A673 (cell line): ENCODE data around the gene MAST1. TPM values are rescaled to one million over a fixed set of nuclear protein-coding genes. Genes with fewer than 3 reads are reported as not detected.

Experiments
- BruUV-seq: library from RNA; stranded (reverse); fragments of 400-500 nt; replicated peaks from 2 replicates; lab custom pipeline; 2021; lab: Mats Ljungman, UMichigan
- CTCF ChIA-PET: fragments of 300-600 bp; sonication (Branson Sonifier 250); formaldehyde crosslinking; loops from one replicate; lab custom pipeline; 2022; ENCODE audit warnings: antibody characterized with exemption; lab: Charles Lee
- POLR2A ChIA-PET: fragments of 300-600 bp; sonication (Branson Sonifier 250); formaldehyde crosslinking; loops from one replicate; lab custom pipeline; 2022; ENCODE audit warnings: antibody characterized with exemption; ENCODE audit not compliant: low non-redundant PET; lab: Charles Lee
- DNase-seq: peaks from one replicate; pipeline ENCODE4 v3.0.0-alpha.2; 2015; ENCODE audit warnings: low spot score
- H3K27ac ChIP-seq: fragments of 200-600 bp; sonication (generic); 2 replicates; pipeline ENCODE4 v1.5.1; 2016; ENCODE audit warnings: mixed run types, low read depth, mild to moderate bottlenecking, mixed read lengths, antibody characterized with exemption, low read length; ENCODE audit not compliant: poor library complexity, severe bottlenecking
- H3K27me3 ChIP-seq: fragments of 200-600 bp; sonication (generic); replicated peaks from 2 replicates; pipeline ENCODE4 v1.6.1; 2017; ENCODE audit warnings: mixed run types, low read depth, mild to moderate bottlenecking, mixed read lengths, antibody characterized with exemption, low read length; ENCODE audit not compliant: insufficient read depth, poor library complexity
- H3K36me3 ChIP-seq: fragments of 200-600 bp; sonication (generic); 2 replicates; pipeline ENCODE4 v1.6.1; 2016; ENCODE audit warnings: mixed run types, mild to moderate bottlenecking, mixed read lengths, antibody characterized with exemption, low read length; ENCODE audit not compliant: insufficient read depth, poor library complexity, severe bottlenecking
- H3K4me1 ChIP-seq: fragments of 200-600 bp; sonication (generic); 2 replicates; pipeline ENCODE4 v1.6.1; 2017; ENCODE audit warnings: mixed run types, mild to moderate bottlenecking, mixed read lengths, antibody characterized with exemption, low read length; ENCODE audit not compliant: insufficient read depth, poor library complexity, severe bottlenecking
- H3K4me3 ChIP-seq: fragments of 200-600 bp; sonication (generic); 2 replicates; pipeline ENCODE4 v1.5.1; 2016; ENCODE audit warnings: low read depth, mixed run types, mild to moderate bottlenecking, mixed read lengths, low read length; ENCODE audit not compliant: poor library complexity, severe bottlenecking
- H3K9me3 ChIP-seq: fragments of 200-600 bp; sonication (generic); 2 replicates; pipeline ENCODE4 v1.6.1; 2016; ENCODE audit warnings: mixed run types, low read depth, mild to moderate bottlenecking, mixed read lengths, antibody characterized with exemption, low read length; ENCODE audit not compliant: poor library complexity, severe bottlenecking
- EZH2 ChIP-seq: fragments of 200-600 bp; sonication (generic); IDR thresholded peaks from 2 replicates; pipeline ENCODE4 v1.6.1; 2017; ENCODE audit warnings: borderline replicate concordance, low read depth, mild to moderate bottlenecking, mixed read lengths, antibody characterized with exemption, low read length; ENCODE audit not compliant: poor library complexity, severe bottlenecking
- intact Hi-C: fragments of 100-400 bp; cut with micrococcal nuclease; formaldehyde crosslinking; loops from one replicate; pipeline ENCODE4 v1.10.0; 2022; ENCODE audit not compliant: unreplicated experiment
- total RNA-seq: library from RNA; stranded (reverse); gene quantifications from 2 replicates; pipeline ENCODE4 v1.2.3, GENCODE V29; 2021
- TF ChIP-seq, protein P1 (sequence below): fragments of 300-800, 200-600 bp; sonication (generic); conservative IDR thresholded peaks from 2 replicates; pipeline ENCODE4 v1.5.1; 2017; ENCODE audit warnings: low read depth, mild to moderate bottlenecking, antibody characterized with exemption, low read length, moderate library complexity, mixed read lengths

MAST1 gene
- total RNA-seq, 1 experiment from 2014 or later, result 22.2 TPM

DNA sequence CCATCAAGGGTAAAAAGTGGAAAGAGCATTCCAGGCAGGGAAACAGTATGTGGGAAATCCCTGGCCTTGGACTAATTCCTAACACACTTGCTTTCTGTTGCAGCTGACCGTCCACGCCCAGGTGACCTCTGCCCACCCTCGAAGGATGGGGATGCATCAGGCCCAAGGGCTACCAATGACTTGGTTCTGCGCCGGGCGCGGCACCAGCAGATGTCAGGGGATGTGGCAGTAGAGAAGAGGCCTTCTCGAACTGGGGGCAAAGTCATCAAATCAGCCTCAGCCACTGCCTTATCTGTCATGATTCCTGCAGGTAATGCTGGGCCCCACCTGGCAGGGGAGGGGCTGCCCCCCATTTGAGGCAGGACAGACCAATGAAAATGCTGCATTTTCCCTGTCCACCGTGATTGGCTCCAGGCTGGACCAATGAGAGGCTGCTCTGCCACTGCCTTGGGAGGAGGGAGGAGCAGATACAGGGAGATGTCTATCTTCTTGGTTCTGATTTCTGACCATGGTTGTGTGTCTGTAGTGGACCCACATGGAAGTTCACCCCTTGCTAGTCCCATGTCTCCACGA lies 30.3 kb downstream of the MAST1 start:
- intact Hi-C loops, result no loop called here
- TF ChIP-seq, protein P1, sequence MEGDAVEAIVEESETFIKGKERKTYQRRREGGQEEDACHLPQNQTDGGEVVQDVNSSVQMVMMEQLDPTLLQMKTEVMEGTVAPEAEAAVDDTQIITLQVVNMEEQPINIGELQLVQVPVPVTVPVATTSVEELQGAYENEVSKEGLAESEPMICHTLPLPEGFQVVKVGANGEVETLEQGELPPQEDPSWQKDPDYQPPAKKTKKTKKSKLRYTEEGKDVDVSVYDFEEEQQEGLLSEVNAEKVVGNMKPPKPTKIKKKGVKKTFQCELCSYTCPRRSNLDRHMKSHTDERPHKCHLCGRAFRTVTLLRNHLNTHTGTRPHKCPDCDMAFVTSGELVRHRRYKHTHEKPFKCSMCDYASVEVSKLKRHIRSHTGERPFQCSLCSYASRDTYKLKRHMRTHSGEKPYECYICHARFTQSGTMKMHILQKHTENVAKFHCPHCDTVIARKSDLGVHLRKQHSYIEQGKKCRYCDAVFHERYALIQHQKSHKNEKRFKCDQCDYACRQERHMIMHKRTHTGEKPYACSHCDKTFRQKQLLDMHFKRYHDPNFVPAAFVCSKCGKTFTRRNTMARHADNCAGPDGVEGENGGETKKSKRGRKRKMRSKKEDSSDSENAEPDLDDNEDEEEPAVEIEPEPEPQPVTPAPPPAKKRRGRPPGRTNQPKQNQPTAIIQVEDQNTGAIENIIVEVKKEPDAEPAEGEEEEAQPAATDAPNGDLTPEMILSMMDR, result no peak
- TF ChIP-seq EZH2, result no peak
- Histone ChIP-seq H3K27me3 (no peaks in the 10 kb centered on the region), H3K36me3 (no peaks in the 10 kb centered on the region), H3K4me1 (peaks cover 9% of the 10 kb centered on the region), H3K27ac (no peak overlapping the region), H3K9me3 (no peaks in the 10 kb centered on the region), H3K4me3 (no peak overlapping the region)
- BruUV-seq, result no TSS peak
- POLR2A ChIA-PET, result no interaction called here
- DNase-seq, result no peak
- CTCF ChIA-PET, result no interaction called here

DNA sequence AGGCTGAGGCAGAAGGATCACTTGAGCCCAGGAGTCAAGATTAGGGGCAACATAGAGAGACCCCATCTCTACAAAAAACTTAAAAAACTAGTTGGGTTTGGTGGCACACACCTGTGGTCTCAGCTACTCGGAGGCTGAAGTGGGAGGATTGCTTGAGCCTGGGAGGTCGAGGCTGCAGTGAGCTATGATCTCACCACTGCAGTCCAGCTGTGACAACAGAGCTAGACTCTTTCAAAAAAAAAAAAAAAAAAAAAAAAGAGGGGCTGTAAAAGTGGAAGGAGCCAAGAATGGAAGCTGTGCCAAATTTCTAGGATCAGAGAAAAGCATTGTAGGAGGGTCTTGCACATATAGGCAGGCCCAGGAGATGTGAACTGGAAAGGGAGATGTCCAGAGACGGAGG lies 33.4 kb downstream of the MAST1 start:
- Histone ChIP-seq H3K27ac (no peak overlapping the region), H3K4me1 (peaks cover 9% of the 10 kb centered on the region), H3K36me3 (peaks cover 5% of the 10 kb centered on the region), H3K27me3 (no peaks in the 10 kb centered on the region), H3K9me3 (no peaks in the 10 kb centered on the region), H3K4me3 (no peak overlapping the region)
- DNase-seq, result no peak
- POLR2A ChIA-PET, result interaction anchor here (0.6 kb wide), 1 partner anchor 132 kb away, joined by 4 read pairs; no protein-coding TSS in a partner anchor
- no peak for TF ChIP-seq EZH2
- TF ChIP-seq, protein P1, result no peak
- intact Hi-C loops, result no loop called here
- BruUV-seq, result no TSS peak
- CTCF ChIA-PET, result interaction anchor here (0.6 to 0.7 kb wide), 2 partner anchors 114 to 229 kb away, joined by 3 to 9 read pairs; no protein-coding TSS in a partner anchor

DNA sequence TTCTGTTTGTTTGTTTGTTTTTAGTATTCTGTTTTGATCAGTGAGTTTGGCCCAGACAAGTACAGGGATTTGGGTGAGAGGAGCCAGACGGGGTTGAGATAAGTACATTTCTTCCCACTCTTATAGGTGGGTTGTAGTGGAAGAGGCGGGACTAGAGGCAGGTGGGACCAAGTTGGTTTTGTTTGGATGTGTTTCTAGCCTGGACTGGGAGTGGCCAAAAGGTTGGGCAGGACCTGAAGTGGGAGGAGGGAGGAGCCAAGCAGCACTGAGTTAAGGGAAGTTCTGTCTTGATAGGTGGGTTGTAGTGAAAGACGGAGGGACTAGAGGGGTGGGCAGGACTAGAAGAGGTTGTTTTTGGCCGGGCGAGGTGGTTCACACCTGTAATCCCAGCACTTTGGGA lies 33.9 kb downstream of the MAST1 start:
- peaks cover 5% of the 10 kb centered on the region for H3K36me3 ChIP-seq
- POLR2A ChIA-PET, result interaction anchor here (0.6 kb wide), 1 partner anchor 132 kb away, joined by 4 read pairs; no protein-coding TSS in a partner anchor
- CTCF ChIA-PET, result interaction anchor here (0.7 kb wide), 1 partner anchor 230 kb away, joined by 3 read pairs; no protein-coding TSS in a partner anchor
- no peak overlapping the region for H3K27ac ChIP-seq
- DNase-seq, result no peak
- BruUV-seq, result no TSS peak
- no peak overlapping the region for H3K4me3 ChIP-seq
- H3K9me3 ChIP-seq, result no peaks in the 10 kb centered on the region
- no peaks in the 10 kb centered on the region for H3K27me3 ChIP-seq
- peaks cover 6% of the 10 kb centered on the region for H3K4me1 ChIP-seq
- intact Hi-C loops, result no loop called here
- TF ChIP-seq, protein P1, result no peak
- no peak for TF ChIP-seq EZH2
